ENCODE data around the gene EME1.

DNA sequence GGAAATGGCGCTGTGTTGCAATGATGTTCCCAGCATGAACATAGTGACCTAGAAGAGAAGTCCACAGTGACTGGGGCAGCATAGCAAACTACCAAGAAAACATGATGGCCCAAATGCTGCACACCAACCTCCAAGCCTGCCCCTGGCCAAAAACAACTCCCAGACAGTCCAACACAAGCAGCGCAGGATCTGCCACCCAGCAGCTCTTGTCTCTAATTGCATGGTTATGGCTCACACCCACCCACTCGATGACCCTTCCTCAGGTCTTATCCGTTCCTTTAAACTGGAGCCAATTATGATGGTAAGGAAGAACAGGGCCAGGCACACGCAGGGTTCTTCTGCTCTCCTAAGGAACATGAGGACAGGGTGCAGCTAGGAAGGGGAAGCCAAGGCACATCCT, 3.0 kb upstream of the EME1 start:
- no peak for TF ChIP-seq EP300 (IDR thresholded peaks at IDR 0.05; ENCODE audit: borderline replicate concordance in 1 of 2, low read depth in 1 of 2, low read length in 1 of 2)
- TF ChIP-seq, protein P1, sequence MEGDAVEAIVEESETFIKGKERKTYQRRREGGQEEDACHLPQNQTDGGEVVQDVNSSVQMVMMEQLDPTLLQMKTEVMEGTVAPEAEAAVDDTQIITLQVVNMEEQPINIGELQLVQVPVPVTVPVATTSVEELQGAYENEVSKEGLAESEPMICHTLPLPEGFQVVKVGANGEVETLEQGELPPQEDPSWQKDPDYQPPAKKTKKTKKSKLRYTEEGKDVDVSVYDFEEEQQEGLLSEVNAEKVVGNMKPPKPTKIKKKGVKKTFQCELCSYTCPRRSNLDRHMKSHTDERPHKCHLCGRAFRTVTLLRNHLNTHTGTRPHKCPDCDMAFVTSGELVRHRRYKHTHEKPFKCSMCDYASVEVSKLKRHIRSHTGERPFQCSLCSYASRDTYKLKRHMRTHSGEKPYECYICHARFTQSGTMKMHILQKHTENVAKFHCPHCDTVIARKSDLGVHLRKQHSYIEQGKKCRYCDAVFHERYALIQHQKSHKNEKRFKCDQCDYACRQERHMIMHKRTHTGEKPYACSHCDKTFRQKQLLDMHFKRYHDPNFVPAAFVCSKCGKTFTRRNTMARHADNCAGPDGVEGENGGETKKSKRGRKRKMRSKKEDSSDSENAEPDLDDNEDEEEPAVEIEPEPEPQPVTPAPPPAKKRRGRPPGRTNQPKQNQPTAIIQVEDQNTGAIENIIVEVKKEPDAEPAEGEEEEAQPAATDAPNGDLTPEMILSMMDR (IDR thresholded peaks at IDR 0.05), result no peak
- TF ChIP-seq, protein P2, sequence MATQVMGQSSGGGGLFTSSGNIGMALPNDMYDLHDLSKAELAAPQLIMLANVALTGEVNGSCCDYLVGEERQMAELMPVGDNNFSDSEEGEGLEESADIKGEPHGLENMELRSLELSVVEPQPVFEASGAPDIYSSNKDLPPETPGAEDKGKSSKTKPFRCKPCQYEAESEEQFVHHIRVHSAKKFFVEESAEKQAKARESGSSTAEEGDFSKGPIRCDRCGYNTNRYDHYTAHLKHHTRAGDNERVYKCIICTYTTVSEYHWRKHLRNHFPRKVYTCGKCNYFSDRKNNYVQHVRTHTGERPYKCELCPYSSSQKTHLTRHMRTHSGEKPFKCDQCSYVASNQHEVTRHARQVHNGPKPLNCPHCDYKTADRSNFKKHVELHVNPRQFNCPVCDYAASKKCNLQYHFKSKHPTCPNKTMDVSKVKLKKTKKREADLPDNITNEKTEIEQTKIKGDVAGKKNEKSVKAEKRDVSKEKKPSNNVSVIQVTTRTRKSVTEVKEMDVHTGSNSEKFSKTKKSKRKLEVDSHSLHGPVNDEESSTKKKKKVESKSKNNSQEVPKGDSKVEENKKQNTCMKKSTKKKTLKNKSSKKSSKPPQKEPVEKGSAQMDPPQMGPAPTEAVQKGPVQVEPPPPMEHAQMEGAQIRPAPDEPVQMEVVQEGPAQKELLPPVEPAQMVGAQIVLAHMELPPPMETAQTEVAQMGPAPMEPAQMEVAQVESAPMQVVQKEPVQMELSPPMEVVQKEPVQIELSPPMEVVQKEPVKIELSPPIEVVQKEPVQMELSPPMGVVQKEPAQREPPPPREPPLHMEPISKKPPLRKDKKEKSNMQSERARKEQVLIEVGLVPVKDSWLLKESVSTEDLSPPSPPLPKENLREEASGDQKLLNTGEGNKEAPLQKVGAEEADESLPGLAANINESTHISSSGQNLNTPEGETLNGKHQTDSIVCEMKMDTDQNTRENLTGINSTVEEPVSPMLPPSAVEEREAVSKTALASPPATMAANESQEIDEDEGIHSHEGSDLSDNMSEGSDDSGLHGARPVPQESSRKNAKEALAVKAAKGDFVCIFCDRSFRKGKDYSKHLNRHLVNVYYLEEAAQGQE (IDR thresholded peaks at IDR 0.05; ENCODE audit: low read depth, low read length), result no peak
